ENCODE measurements around the gene OR2AG2. TPM values are rescaled to one million over a fixed set of nuclear protein-coding genes. Genes with fewer than 3 reads are reported as not detected.

Gene OR2AG2, protein sequence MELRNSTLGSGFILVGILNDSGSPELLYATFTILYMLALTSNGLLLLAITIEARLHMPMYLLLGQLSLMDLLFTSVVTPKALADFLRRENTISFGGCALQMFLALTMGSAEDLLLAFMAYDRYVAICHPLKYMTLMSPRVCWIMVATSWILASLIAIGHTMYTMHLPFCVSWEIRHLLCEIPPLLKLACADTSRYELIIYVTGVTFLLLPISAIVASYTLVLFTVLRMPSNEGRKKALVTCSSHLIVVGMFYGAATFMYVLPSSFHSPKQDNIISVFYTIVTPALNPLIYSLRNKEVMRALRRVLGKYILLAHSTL
- under 1 TPM in 4 of 9 donors, not detected in 5; 0.14 to 0.64 (median 0.26) TPM for total RNA-seq
- under 1 TPM in 1 of 3 donors, not detected in 2; 0.27 TPM for polyA plus RNA-seq
- long read RNA-seq, donor 1, result 0 reads
- long read RNA-seq, donor 2, result 0 reads
- long read RNA-seq, donor 3, result 0 reads
- long read RNA-seq, donor 4, result 0 reads
- long read RNA-seq, donor 5, result 0 reads
- long read RNA-seq, donor 6, result 0 reads
- long read RNA-seq, donor 7, result 0 reads
- long read RNA-seq, donor 8, result 0 reads
- long read RNA-seq, donor 9, result 0 reads
- long read RNA-seq, donor 10, result 0 reads

GRCh38 chr11:6771926-6772893 lies at the start of gene OR2AG2:
TSS of gene OR2AG2 (minus strand) at chr11:6771976. CDS start at chr11:6768957, 3,019 bp downstream.
- WGBS, 4 donors, result 61 to 89% (median 80%) methylated on average over 3 to 4 of the region's 4 CpGs
- intact Hi-C loops (cut with DNase I), result no loop called here
- no peaks in the 10 kb centered on the region for H3K9me3 ChIP-seq (replicated peaks in 1 of 3)
- no peaks in the 10 kb centered on the region for H3K27me3 ChIP-seq
- no peak within 1 kb of the TSS for H3K27ac ChIP-seq
- DNase-seq, result peak in 4 of 7 donors; percentile 11 to 27 (median 20)
- H3K4me1 ChIP-seq (replicated peaks in 1 of 2), result no peaks in the 10 kb centered on the region
- no peaks in the 10 kb centered on the region for H3K36me3 ChIP-seq (replicated peaks in 1 of 2)
- H3K4me3 ChIP-seq, result no peak within 1 kb of the TSS
- TF ChIP-seq CTCF (IDR thresholded peaks at IDR 0.05) (no peak), POLR2A (IDR thresholded peaks at IDR 0.05) (no peak)

DNA sequence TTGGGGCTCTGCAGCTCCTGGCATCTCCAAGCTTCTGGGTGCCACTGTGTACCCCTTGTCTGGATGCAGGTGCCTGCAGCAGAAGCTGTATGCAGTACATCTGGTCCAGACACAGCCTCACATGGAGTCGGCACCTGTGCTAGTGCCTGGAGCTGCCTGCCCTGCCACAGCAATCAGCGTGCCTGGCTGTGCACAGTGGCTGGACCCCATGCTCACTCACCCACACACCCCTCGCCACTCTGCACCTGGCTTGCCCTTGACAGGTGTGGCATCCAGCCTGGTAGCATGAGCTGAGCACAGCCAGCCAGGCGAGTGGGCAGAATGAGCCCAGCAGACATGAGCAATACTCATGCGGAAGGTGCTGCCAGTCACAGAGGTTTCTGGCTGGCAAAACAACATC lies 47.2 kb upstream of the OR2AG2 start:
- TF ChIP-seq POLR2A (IDR thresholded peaks at IDR 0.05), result no peak
- no peak for TF ChIP-seq CTCF (IDR thresholded peaks at IDR 0.05)
- Histone ChIP-seq H3K9me3 (replicated peaks in 1 of 3) (no peaks in the 10 kb centered on the region), H3K4me1 (replicated peaks in 1 of 2) (no peaks in the 10 kb centered on the region), H3K36me3 (replicated peaks in 1 of 2) (no peaks in the 10 kb centered on the region), H3K4me3 (no peak overlapping the region), H3K27me3 (no peaks in the 10 kb centered on the region), H3K27ac (no peak overlapping the region)
- intact Hi-C loops (cut with DNase I), result no loop called here
- DNase-seq, result no peak
- WGBS, 4 donors, result 81 to 90% (median 83%) methylated on average over 2 to 5 of the region's 5 CpGs

DNA sequence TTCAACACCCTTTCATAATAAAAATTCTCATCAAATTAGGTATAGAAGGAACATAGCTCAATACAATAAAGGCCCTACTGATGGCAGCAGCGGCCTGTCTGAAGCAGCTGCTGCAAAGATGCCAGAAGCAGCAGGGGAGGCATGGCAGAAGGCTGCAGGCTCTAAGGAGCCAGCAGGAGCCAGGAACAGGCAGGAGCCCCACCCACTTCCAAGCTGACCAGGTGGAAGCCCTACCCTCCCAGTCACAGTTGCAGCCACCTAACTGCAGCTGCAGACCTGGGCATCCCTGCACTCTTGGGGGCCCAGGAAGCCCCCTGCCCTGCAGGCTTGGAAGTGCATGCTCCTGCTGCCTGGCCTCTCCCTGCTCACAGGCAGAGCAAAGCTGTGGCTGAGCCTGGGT lies 45.9 kb upstream of the OR2AG2 start:
- no peak for DNase-seq
- Histone ChIP-seq H3K27ac (no peak overlapping the region), H3K9me3 (replicated peaks in 1 of 3) (no peaks in the 10 kb centered on the region), H3K4me3 (no peak overlapping the region), H3K4me1 (replicated peaks in 1 of 2) (no peaks in the 10 kb centered on the region), H3K27me3 (no peaks in the 10 kb centered on the region), H3K36me3 (replicated peaks in 1 of 2) (no peaks in the 10 kb centered on the region)
- 50 to 76% (median 72%) methylated on average over 1 of the region's 1 CpG for WGBS, 4 donors
- intact Hi-C loops (cut with DNase I), result no loop called here
- no peak for TF ChIP-seq POLR2A (IDR thresholded peaks at IDR 0.05)
- no peak for TF ChIP-seq CTCF (IDR thresholded peaks at IDR 0.05)

GRCh38 chr11:6813656-6814055 lies 41.9 kb upstream of the OR2AG2 start:
- no peaks in the 10 kb centered on the region for H3K9me3 ChIP-seq (replicated peaks in 1 of 3)
- DNase-seq, result no peak
- intact Hi-C loops (cut with DNase I), result no loop called here
- H3K36me3 ChIP-seq (replicated peaks in 1 of 2), result no peaks in the 10 kb centered on the region
- H3K4me1 ChIP-seq (replicated peaks in 1 of 2), result no peaks in the 10 kb centered on the region
- 54 to 58% (median 56%) methylated on average over 2 of the region's 2 CpGs for WGBS, 4 donors
- no peak for TF ChIP-seq CTCF (IDR thresholded peaks at IDR 0.05)
- TF ChIP-seq POLR2A (IDR thresholded peaks at IDR 0.05), result no peak
- no peak overlapping the region for H3K4me3 ChIP-seq
- no peaks in the 10 kb centered on the region for H3K27me3 ChIP-seq
- H3K27ac ChIP-seq, result no peak overlapping the region
